Measurements from ENCODE around the gene ARSK. TPM values are rescaled to one million over a fixed set of nuclear protein-coding genes. Genes with fewer than 3 reads are reported as not detected.

ARSK gene
- total and polyA plus RNA-seq, 2 of the 13 experiments (the other 11 are each of a cell fraction or from before 2014, with no cell fraction given), result 7.9 TPM

DNA sequence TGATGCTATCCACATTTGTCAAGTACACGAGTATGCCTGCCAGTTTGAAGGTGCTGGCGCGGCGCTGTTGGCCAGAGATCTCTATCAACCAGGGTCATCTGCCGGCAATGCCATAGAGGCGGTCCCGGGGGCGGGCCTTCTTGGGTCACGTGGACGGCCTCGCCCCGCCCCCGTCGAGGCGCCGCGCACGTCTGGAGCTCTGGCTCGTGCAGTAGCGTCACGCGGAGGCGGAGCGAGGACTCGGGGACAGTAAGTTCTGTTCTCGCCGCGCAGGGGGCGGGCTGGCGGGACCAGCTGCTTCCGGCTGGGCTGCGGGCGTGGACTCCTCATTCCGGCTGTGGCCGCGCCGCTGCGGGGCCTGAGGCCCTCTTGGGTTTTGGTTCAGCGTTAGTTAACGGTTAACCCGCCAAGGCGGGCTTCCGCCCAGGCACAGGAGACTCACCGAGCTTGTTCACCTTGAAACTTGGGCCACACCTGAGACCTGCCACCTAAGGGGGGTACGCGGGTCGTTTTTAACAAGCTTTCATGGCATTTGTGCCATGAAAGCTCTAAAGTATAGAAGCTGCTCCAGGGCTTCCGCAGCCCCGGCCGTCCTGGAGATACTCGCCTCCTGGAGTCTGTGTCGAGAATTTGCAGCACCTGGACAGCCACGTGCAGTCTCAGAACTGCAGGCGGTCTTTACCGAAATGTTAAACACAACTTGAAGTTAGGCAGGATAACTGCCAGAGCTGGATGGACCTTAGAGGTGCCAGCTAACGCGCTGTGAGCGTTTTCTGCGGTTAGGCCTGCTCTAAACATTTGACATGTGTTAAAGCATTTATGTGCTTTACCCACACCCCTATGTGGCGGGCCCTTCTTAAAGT is 91.9 kb downstream of the ARSK start, which contains the start of gene RFESD:
Gene RFESD, plus strand, starts transcription at position 209 of the 863 bp plus-strand sequence. CDS start 5,495 bp downstream, outside the sequence.
- Histone ChIP-seq H3K36me3 (replicated peaks in 1 of 2; ENCODE audit: control insufficient read depth in 1 of 2, insufficient read depth in 2 of 2, low read length in 2 of 2) (no peaks in the 10 kb centered on the region), H3K79me2 (ENCODE audit: insufficient read depth, low read length) (no peaks in the 10 kb centered on the region), H3K27me3 (ENCODE audit: control insufficient read depth in 1 of 2, insufficient read depth in 2 of 2, low read length in 2 of 2) (no peaks in the 10 kb centered on the region), H3K27ac (ENCODE audit: extremely low read length, insufficient read depth, low read length) (peak within 1 kb of the TSS; percentile 90), H2AFZ (ENCODE audit: low read length) (peak within 1 kb of the TSS; percentile 58), H4K20me1 (ENCODE audit: insufficient read depth, low read length) (no peaks in the 10 kb centered on the region), H3K4me1 (ENCODE audit: insufficient read depth, low read length) (peaks cover 55% of the 10 kb centered on the region), H3K4me3 (replicated peaks in 1 of 3; ENCODE audit: insufficient read depth in 1 of 3, low read depth in 2 of 3, low read length in 3 of 3) (peak within 1 kb of the TSS; percentile 31 to 55 (median 39); a peak in 5 of 6 replicates), H3K4me2 (ENCODE audit: low read depth, low read length) (peak within 1 kb of the TSS; percentile 77), H3K9ac (ENCODE audit: insufficient read depth, low read depth, low read length) (peak within 1 kb of the TSS; percentile 61), H3K9me3 (ENCODE audit: low read length) (no peaks in the 10 kb centered on the region)
- in situ Hi-C loops (cut with HindIII; ENCODE audit: extremely low pct_ligation_motif_present, low pct_unique_long_range_greater_than_20kb) (loop anchor here (25.0 kb wide), 1 partner anchor 691 kb away; no protein-coding TSS in a partner anchor), intact Hi-C loops (cut with micrococcal nuclease; ENCODE audit: unreplicated experiment) (loop anchor here (5.0 to 10.0 kb wide), 4 partner anchors 86 to 948 kb away; partner anchors contain the start of genes ARSK, RHOBTB3 and SKIC3)
- CTCF ChIA-PET (ENCODE audit: low intra/inter-chr PET ratio, low total read pairs), result interaction anchor here (3.0 kb wide), 1 partner anchor 200 kb away, joined by 11 read pairs; no protein-coding TSS in a partner anchor
- POLR2A ChIA-PET, result interaction anchor here (0.7 to 1.9 kb wide), 23 partner anchors 9 to 1161 kb away, joined by 3 to 31 read pairs (median 4); partner anchors contain the start of genes ARSK, ERAP1, GLRX and RHOBTB3
- peak; percentile 96 for DNase-seq (ENCODE audit: low spot score)
- WGBS (ENCODE audit: low lambda C conversion rate), result 11% methylated on average over 15 of the region's 60 CpGs
- TSS peak; percentile 98 for BruUV-seq (replicated peaks)
- ATAC-seq, result peak; percentile 98
- FAIRE-seq, result peak; percentile 80
- no peak for TF ChIP-seq TSC22D2 (CRISPR knock-in tag; IDR thresholded peaks at IDR 0.05; ENCODE audit: borderline replicate concordance)
- no peak for TF ChIP-seq MTF1 (CRISPR knock-in tag; IDR thresholded peaks at IDR 0.05)
- TF ChIP-seq, protein P1, sequence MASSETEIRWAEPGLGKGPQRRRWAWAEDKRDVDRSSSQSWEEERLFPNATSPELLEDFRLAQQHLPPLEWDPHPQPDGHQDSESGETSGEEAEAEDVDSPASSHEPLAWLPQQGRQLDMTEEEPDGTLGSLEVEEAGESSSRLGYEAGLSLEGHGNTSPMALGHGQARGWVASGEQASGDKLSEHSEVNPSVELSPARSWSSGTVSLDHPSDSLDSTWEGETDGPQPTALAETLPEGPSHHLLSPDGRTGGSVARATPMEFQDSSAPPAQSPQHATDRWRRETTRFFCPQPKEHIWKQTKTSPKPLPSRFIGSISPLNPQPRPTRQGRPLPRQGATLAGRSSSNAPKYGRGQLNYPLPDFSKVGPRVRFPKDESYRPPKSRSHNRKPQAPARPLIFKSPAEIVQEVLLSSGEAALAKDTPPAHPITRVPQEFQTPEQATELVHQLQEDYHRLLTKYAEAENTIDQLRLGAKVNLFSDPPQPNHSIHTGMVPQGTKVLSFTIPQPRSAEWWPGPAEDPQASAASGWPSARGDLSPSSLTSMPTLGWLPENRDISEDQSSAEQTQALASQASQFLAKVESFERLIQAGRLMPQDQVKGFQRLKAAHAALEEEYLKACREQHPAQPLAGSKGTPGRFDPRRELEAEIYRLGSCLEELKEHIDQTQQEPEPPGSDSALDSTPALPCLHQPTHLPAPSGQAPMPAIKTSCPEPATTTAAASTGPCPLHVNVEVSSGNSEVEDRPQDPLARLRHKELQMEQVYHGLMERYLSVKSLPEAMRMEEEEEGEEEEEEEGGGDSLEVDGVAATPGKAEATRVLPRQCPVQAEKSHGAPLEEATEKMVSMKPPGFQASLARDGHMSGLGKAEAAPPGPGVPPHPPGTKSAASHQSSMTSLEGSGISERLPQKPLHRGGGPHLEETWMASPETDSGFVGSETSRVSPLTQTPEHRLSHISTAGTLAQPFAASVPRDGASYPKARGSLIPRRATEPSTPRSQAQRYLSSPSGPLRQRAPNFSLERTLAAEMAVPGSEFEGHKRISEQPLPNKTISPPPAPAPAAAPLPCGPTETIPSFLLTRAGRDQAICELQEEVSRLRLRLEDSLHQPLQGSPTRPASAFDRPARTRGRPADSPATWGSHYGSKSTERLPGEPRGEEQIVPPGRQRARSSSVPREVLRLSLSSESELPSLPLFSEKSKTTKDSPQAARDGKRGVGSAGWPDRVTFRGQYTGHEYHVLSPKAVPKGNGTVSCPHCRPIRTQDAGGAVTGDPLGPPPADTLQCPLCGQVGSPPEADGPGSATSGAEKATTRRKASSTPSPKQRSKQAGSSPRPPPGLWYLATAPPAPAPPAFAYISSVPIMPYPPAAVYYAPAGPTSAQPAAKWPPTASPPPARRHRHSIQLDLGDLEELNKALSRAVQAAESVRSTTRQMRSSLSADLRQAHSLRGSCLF (CRISPR knock-in tag; IDR thresholded peaks at IDR 0.05; ENCODE audit: borderline replicate concordance), result no peak
- peak; percentile 84 for TF ChIP-seq DMAP1 (CRISPR knock-in tag; IDR thresholded peaks at IDR 0.05)
- TF ChIP-seq ARID2 (CRISPR knock-in tag; IDR thresholded peaks at IDR 0.05; ENCODE audit: borderline replicate concordance), result no peak
- no peak for TF ChIP-seq BRD4 (CRISPR knock-in tag; IDR thresholded peaks at IDR 0.05)
- peak; percentile 96 for TF ChIP-seq ZNF878 (CRISPR knock-in tag; IDR thresholded peaks at IDR 0.05)
- no peak for TF ChIP-seq ZC3H4 (CRISPR knock-in tag; IDR thresholded peaks at IDR 0.05; ENCODE audit: borderline replicate concordance)
- no peak for TF ChIP-seq ZSCAN21 (CRISPR knock-in tag; IDR thresholded peaks at IDR 0.05; ENCODE audit: borderline replicate concordance)
- 0 out of 2 replicates have a peak, but pooled peaks have one; percentile 46 for TF ChIP-seq SIX4 (CRISPR knock-in tag; IDR thresholded peaks at IDR 0.05)
- peak; percentile 63; the same call in 1 of the 2 replicates for TF ChIP-seq ZBTB38 (CRISPR knock-in tag; IDR thresholded peaks at IDR 0.05)
- peak; percentile 87 for TF ChIP-seq SP4 (CRISPR knock-in tag; IDR thresholded peaks at IDR 0.05)
- peak; percentile 48; the same call in 1 of the 2 replicates for TF ChIP-seq CEBPG (CRISPR knock-in tag; IDR thresholded peaks at IDR 0.05)
- TF ChIP-seq NFATC3 (CRISPR knock-in tag; IDR thresholded peaks at IDR 0.05), result no peak
- peak; percentile 98 for TF ChIP-seq ZMYM4 (CRISPR knock-in tag; IDR thresholded peaks at IDR 0.05)
- no peak for TF ChIP-seq PAWR (CRISPR knock-in tag; IDR thresholded peaks at IDR 0.05; ENCODE audit: borderline replicate concordance)
- TF ChIP-seq DNMT1 (CRISPR knock-in tag; IDR thresholded peaks at IDR 0.05), result no peak
- TF ChIP-seq MEIS2 (CRISPR knock-in tag; IDR thresholded peaks at IDR 0.05), result 0 out of 2 replicates have a peak, but pooled peaks have one; percentile 47
- TF ChIP-seq SRSF4 (IDR thresholded peaks at IDR 0.05; ENCODE audit: low read depth, low read length, poor library complexity, severe bottlenecking), result no peak

All from HepG2 (cell line).